H9 (cell line): Measurements from ENCODE around the gene WIZ. TPM values are rescaled to one million over a fixed set of nuclear protein-coding genes. Genes with fewer than 3 reads are reported as not detected.

Experiments used
- DNase-seq: peaks from one replicate; pipeline ENCODE4 v3.0.0-alpha.2; 2017
- H2AFZ ChIP-seq: one replicate; pipeline ENCODE4 v1.6.1; 2013; ENCODE audit warnings: mild to moderate bottlenecking, low read length, control low read depth, moderate library complexity
- H2AK5ac ChIP-seq: 2 replicates; pipeline ENCODE4 v1.6.1; 2013; ENCODE audit warnings: low read length, control low read depth, mixed read lengths; ENCODE audit not compliant: insufficient read length
- H2BK120ac ChIP-seq: one replicate; pipeline ENCODE4 v1.6.1; 2013; ENCODE audit warnings: low read depth, mild to moderate bottlenecking, low read length, control low read depth, inconsistent platforms; ENCODE audit not compliant: poor library complexity, severe bottlenecking
- H2BK12ac ChIP-seq: 2 replicates; pipeline ENCODE4 v1.6.1; 2013; ENCODE audit warnings: low read length, control low read depth, mixed read lengths, low read depth; ENCODE audit not compliant: insufficient read length
- H2BK15ac ChIP-seq: 2 replicates; pipeline ENCODE4 v1.6.1; 2013; ENCODE audit warnings: low read depth, low read length, control low read depth
- H2BK20ac ChIP-seq: one replicate; pipeline ENCODE4 v1.6.1; 2013; ENCODE audit warnings: low read depth, mild to moderate bottlenecking, low read length, control low read depth, inconsistent platforms; ENCODE audit not compliant: poor library complexity, severe bottlenecking
- H2BK5ac ChIP-seq: 2 replicates; pipeline ENCODE4 v1.6.1; 2013; ENCODE audit warnings: low read length, control low read depth, mixed read lengths; ENCODE audit not compliant: insufficient read length
- H3K14ac ChIP-seq: 2 replicates; pipeline ENCODE4 v1.6.1; 2013; ENCODE audit warnings: low read length, control low read depth; ENCODE audit not compliant: insufficient read depth
- H3K18ac ChIP-seq: 2 replicates; pipeline ENCODE4 v1.6.1; 2013; ENCODE audit warnings: low read depth, mild to moderate bottlenecking, mixed read lengths, low read length, control low read depth; ENCODE audit not compliant: insufficient read length
- H3K23ac ChIP-seq: 2 replicates; pipeline ENCODE4 v1.6.1; 2013; ENCODE audit warnings: low read length, control low read depth, mixed read lengths, low read depth; ENCODE audit not compliant: insufficient read length
- H3K23me2 ChIP-seq: 2 replicates; pipeline ENCODE4 v1.6.1; 2013; ENCODE audit warnings: low read depth, mild to moderate bottlenecking, mixed read lengths, low read length, control low read depth; ENCODE audit not compliant: insufficient read length, poor library complexity, severe bottlenecking
- H3K27ac ChIP-seq: 2 replicates; pipeline ENCODE4 v1.5.1; 2013; ENCODE audit warnings: low read length, control low read depth, mixed read lengths, low read depth; ENCODE audit not compliant: insufficient read length
- H3K27me3 ChIP-seq: 2 replicates; pipeline ENCODE4 v1.6.1; 2013; ENCODE audit warnings: low read length, control low read depth, inconsistent platforms; ENCODE audit not compliant: insufficient read depth
- H3K4ac ChIP-seq: 2 replicates; pipeline ENCODE4 v1.6.1; 2013; ENCODE audit warnings: low read depth, mild to moderate bottlenecking, control low read depth, inconsistent platforms, low read length, moderate library complexity
- H3K4me1 ChIP-seq: 2 replicates; pipeline ENCODE4 v1.6.1; 2013; ENCODE audit warnings: low read length, control low read depth, inconsistent platforms; ENCODE audit not compliant: insufficient read depth
- H3K4me2 ChIP-seq: 2 replicates; pipeline ENCODE4 v1.6.1; 2013; ENCODE audit warnings: low read length, control low read depth, mixed read lengths; ENCODE audit not compliant: insufficient read length, insufficient read depth
- H3K56ac ChIP-seq: 2 replicates; pipeline ENCODE4 v1.6.1; 2013; ENCODE audit warnings: low read depth, mild to moderate bottlenecking, mixed read lengths, low read length, control low read depth; ENCODE audit not compliant: insufficient read length
- H3K79me1 ChIP-seq: 2 replicates; pipeline ENCODE4 v1.6.1; 2013; ENCODE audit warnings: low read depth, mild to moderate bottlenecking, moderate library complexity, low read length, control low read depth, inconsistent platforms; ENCODE audit not compliant: insufficient read depth, poor library complexity, severe bottlenecking
- H3K79me2 ChIP-seq: 2 replicates; pipeline ENCODE4 v1.6.1; 2013; ENCODE audit warnings: low read length, control low read depth, inconsistent platforms; ENCODE audit not compliant: insufficient read depth
- H3K9ac ChIP-seq: 2 replicates; pipeline ENCODE4 v1.6.1; 2013; ENCODE audit warnings: low read length, control low read depth, mixed read lengths; ENCODE audit not compliant: insufficient read length; ENCODE audit errors: extremely low read depth
- H3K9me3 ChIP-seq: one replicate; pipeline ENCODE4 v1.6.1; 2013; ENCODE audit warnings: low read depth, low read length, inconsistent platforms; ENCODE audit not compliant: control insufficient read depth
- H3T11ph ChIP-seq: one replicate; pipeline ENCODE4 v1.6.1; 2013; ENCODE audit warnings: mild to moderate bottlenecking, low read length, control low read depth, inconsistent platforms
- H4K20me1 ChIP-seq: one replicate; pipeline ENCODE4 v1.6.1; 2013; ENCODE audit not compliant: control insufficient read depth, insufficient read length, insufficient read depth
- H4K5ac ChIP-seq: 2 replicates; pipeline ENCODE4 v1.6.1; 2013; ENCODE audit warnings: low read depth, mild to moderate bottlenecking, mixed read lengths, low read length, control low read depth; ENCODE audit not compliant: insufficient read length
- H4K8ac ChIP-seq: replicated peaks from 2 replicates; pipeline ENCODE4 v1.6.1; 2013; ENCODE audit warnings: low read length, control low read depth, mixed read lengths, low read depth; ENCODE audit not compliant: insufficient read length
- H4K91ac ChIP-seq: 2 replicates; pipeline ENCODE4 v1.6.1; 2013; ENCODE audit warnings: low read depth, mild to moderate bottlenecking, moderate library complexity, mixed read lengths, low read length, control low read depth; ENCODE audit not compliant: insufficient read length
- H3K27ac Mint-ChIP-seq, 3 experiments: 2 replicates in 2 of 3; 3 replicates in 1 of 3; pipeline ENCODE4 v1.8.0; 2020 to 2021; ENCODE audit warnings: mixed read lengths in 3 of 3, mild to moderate bottlenecking in 1 of 3, moderate library complexity in 1 of 3
- H3K27me3 Mint-ChIP-seq: 2 replicates; pipeline ENCODE4 v1.8.0; 2021; ENCODE audit warnings: low read depth, mild to moderate bottlenecking, moderate library complexity, mixed read lengths
- H3K36me3 Mint-ChIP-seq, 3 experiments: 2 replicates in 2 of 3; 3 replicates in 1 of 3; pipeline ENCODE4 v1.8.0; 2020 to 2021; ENCODE audit warnings: low read depth in 3 of 3, mixed read lengths in 3 of 3; ENCODE audit not compliant: insufficient read depth in 1 of 3
- H3K4me1 Mint-ChIP-seq, 2 experiments: 2 replicates each; pipeline ENCODE4 v1.8.0; 2020; ENCODE audit warnings: mixed read lengths in 2 of 2
- H3K4me3 Mint-ChIP-seq, 2 experiments: 2 replicates in 1 of 2; 3 replicates in 1 of 2; pipeline ENCODE4 v1.8.0; 2020 to 2021; ENCODE audit warnings: mild to moderate bottlenecking in 2 of 2, mixed read lengths in 2 of 2, moderate library complexity in 1 of 2
- H3K9me3 Mint-ChIP-seq, 2 experiments: 2 replicates in 1 of 2; 3 replicates in 1 of 2; pipeline ENCODE4 v1.8.0; 2020; ENCODE audit warnings: mild to moderate bottlenecking in 2 of 2, mixed read lengths in 2 of 2, moderate library complexity in 1 of 2
- CTCF ChIP-seq: fragments of 200-600 bp; sonication (generic); conservative IDR thresholded peaks from 3 replicates; pipeline ENCODE4 v1.8.0; 2021; ENCODE audit warnings: antibody characterized with exemption, mild to moderate bottlenecking
- WGBS: extraction: QIAGEN DNeasy Blood & Tissue Kit; methylation state at CpG from one replicate; pipeline ENCODE4 v1.1.7; 2013; ENCODE audit warnings: missing lambda C conversion rate, low lambda C conversion rate, mixed read lengths; ENCODE audit not compliant: insufficient read length; ENCODE audit errors: extremely low coverage; 5-methylcytosine and 5-hydroxymethylcytosine counted together
- total RNA-seq: library from RNA; stranded (reverse); gene quantifications from 2 replicates; pipeline ENCODE4 v1.2.1, GENCODE V29; 2021

The WIZ gene
- total RNA-seq, 1 experiment from 2014 or later = 33.3 TPM

- H3K27me3 Mint-ChIP-seq = no peaks in the 10 kb centered on the region
- Histone ChIP-seq H3K79me2 (no peaks in the 10 kb centered on the region), H3K9ac (no peak overlapping the region), H4K5ac (no peak overlapping the region), H3K27me3 (no peaks in the 10 kb centered on the region), H3K4me2 (no peak overlapping the region), H4K20me1 (no peaks in the 10 kb centered on the region), H3K4ac (no peak overlapping the region), H3K4me1 (no peaks in the 10 kb centered on the region), H3K23me2 (peaks cover 9% of the 10 kb centered on the region), H2BK12ac (no peak overlapping the region), H2AFZ (no peak overlapping the region), H3K18ac (no peak overlapping the region), H3K79me1 (no peaks in the 10 kb centered on the region), H4K91ac (no peak overlapping the region), H2BK20ac (no peak overlapping the region), H4K8ac (no peak overlapping the region), H3K56ac (no peak overlapping the region), H2BK5ac (no peak overlapping the region), H3K14ac (no peak overlapping the region), H2BK15ac (no peak overlapping the region), H3K9me3 (no peaks in the 10 kb centered on the region), H3K23ac (no peak overlapping the region), H3T11ph (no peak overlapping the region), H2BK120ac (no peak overlapping the region), H2AK5ac (no peak overlapping the region), H3K27ac (no peak overlapping the region)
- H3K27ac Mint-ChIP-seq = peak overlapping the region in 1 of 3 experiments; percentile 48; a peak in 1 of 7 replicates
- H3K4me3 Mint-ChIP-seq = no peak overlapping the region
- no peaks in the 10 kb centered on the region for H3K9me3 Mint-ChIP-seq
- WGBS = no CpG with 5 or more reads among the region's 10 CpGs
- H3K36me3 Mint-ChIP-seq = no peaks in the 10 kb centered on the region
- peaks cover 6 to 8% of the 10 kb centered on the region in 2 experiments for H3K4me1 Mint-ChIP-seq
- TF ChIP-seq CTCF = no peak
- no peak for DNase-seq
Measured at GRCh38 chr19:15437355-15438123, 12.2 kb downstream of the WIZ start.
